Omental fat pad (tissue), 4 donors: ENCODE measurements around the gene DMBX1. TPM values are rescaled to one million over a fixed set of nuclear protein-coding genes. Genes with fewer than 3 reads are reported as not detected.

Experiments
- ATAC-seq: fragments of 150-250 bp; one replicate; pipeline ENCODE4 v1.9.1; 2016; ENCODE audit warnings: mild to moderate bottlenecking, moderate library complexity; ENCODE audit not compliant: low FRiP score
- DNase-seq: peaks from one replicate; pipeline ENCODE4 v3.0.0-alpha.2; 2019; ENCODE audit warnings: low spot score
- CTCF ChIP-seq, 3 donors: fragments of 450-650 bp; IDR thresholded peaks; one replicate each; pipeline ENCODE4 v1.5.1; 2016 to 2017; ENCODE audit warnings: antibody characterized with exemption in 3 of 3, mild to moderate bottlenecking in 3 of 3, moderate library complexity in 2 of 3
- total RNA-seq, 4 donors: library from RNA; depleted of rRNA; stranded (reverse); fragments of >200 nt; gene quantifications; one replicate each; pipeline ENCODE4 v1.1.0, GENCODE V29; 2016

DMBX1 gene
- total RNA-seq, 4 donors from 2014 or later, result not detected

GRCh38 chr1:46467183-46467504 lies 22.5 kb upstream of the DMBX1 start:
- ATAC-seq (no peak), DNase-seq (no peak)
- no peak for TF ChIP-seq CTCF (IDR thresholded peaks at IDR 0.05)

GRCh38 chr1:46469881-46470280 lies 19.8 kb upstream of the DMBX1 start:
- ATAC-seq, result no peak
- no peak for TF ChIP-seq CTCF (IDR thresholded peaks at IDR 0.05)
- DNase-seq, result no peak

DNA sequence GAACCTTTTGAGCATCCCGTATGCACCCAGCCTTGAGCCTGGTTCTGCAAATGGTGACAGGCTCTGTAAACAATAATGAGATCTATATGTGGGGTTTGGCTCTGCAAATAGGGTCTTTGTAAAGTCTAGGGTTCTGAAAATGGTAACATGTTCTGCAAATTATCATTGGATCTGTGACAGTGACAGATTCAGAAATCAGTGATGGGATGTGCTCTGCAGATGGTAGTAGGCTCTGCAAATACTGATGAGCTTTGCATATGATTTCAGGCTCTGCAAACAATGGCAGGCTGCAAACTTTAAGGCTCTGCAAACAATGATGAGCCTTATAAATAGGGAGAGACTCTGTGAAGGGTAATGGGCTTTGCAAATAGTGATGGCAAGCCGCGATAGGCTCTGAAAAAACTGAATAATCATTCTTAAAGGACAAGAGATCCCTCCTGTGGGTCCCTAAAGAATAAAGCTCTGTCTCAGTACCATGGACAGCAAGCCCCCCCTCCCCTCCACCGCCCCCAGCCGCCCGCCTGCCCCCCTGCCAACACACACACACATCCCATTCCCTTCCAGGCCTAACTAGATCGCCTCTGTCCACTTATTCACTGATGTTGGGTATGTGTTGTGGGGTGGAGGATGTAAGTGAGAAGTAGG lies 17.7 kb upstream of the DMBX1 start:
- no peak for TF ChIP-seq CTCF (IDR thresholded peaks at IDR 0.05)
- no peak for ATAC-seq
- DNase-seq, result no peak

GRCh38 chr1:46472498-46473181 lies 17.0 kb upstream of the DMBX1 start:
- DNase-seq (no peak), ATAC-seq (no peak)
- no peak for TF ChIP-seq CTCF (IDR thresholded peaks at IDR 0.05)

DNA sequence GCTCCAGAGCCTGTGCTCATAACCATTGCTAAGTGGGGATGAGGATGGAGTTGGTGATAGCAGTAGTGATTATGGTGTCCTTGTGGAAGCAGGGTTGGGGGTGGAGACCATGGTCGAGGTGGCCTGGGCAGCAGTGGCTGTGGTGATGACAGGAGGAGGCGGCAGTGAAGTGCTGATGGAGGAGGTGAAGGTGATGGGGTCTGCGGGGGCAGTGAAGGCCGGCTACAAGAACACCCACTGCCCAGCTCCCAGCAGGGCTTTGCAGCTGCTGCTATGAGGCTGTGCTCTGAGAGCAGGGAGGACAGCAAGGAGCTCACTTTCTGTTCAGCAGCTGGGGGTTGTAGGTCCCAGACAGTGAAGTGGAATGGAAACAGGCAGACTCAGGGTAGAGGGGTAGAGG lies 15.6 kb upstream of the DMBX1 start:
- DNase-seq (no peak), ATAC-seq (no peak)
- TF ChIP-seq CTCF (IDR thresholded peaks at IDR 0.05), result no peak

GRCh38 chr1:46474570-46474969 lies 15.1 kb upstream of the DMBX1 start:
- DNase-seq, result no peak
- no peak for TF ChIP-seq CTCF (IDR thresholded peaks at IDR 0.05)
- ATAC-seq, result no peak

DNA sequence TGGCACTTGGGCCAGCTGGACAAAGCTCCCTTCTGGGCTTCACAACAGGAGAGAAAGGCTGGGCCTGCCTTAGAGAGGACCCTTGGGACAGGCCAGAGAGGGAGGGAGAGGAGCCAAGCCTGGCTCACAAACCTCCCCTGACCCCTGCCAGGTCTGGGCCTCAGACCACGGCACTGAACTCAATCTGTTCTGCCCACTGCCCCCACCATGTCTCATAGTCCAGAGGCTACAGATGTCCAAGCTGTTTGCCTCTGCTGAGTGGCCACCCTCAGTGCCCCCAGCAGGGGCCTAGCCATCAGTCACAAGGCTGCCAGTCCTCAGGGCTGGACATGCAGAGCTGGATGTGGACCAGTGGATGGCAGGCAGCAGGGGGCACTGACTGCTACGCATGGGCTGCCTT lies 13.0 kb upstream of the DMBX1 start:
- DNase-seq, result no peak
- TF ChIP-seq CTCF (IDR thresholded peaks at IDR 0.05), result no peak
- ATAC-seq, result no peak
